GM19397 (cell line): ENCODE measurements around the gene KRTAP10-8.
"Not testable (repeated sequence)": the region's sequence is repeated elsewhere in the genome, so short reads cannot be mapped to it uniquely, and the experiment has no call there.

Experiments
- ATAC-seq: cut with Tn5 transposase; IDR thresholded peaks from one replicate; pipeline ENCODE4 v1.9.1; 2021; ENCODE audit warnings: mild to moderate bottlenecking, moderate library complexity; ENCODE audit not compliant: unreplicated experiment

Gene KRTAP10-8

GRCh38 chr21:44579056-44579832 is 32.6 kb upstream of the KRTAP10-8 start:
- ATAC-seq: no peak

GRCh38 chr21:44579833-44580144 is 32.1 kb upstream of the KRTAP10-8 start:
- ATAC-seq: no peak

GRCh38 chr21:44580231-44580821 is 31.6 kb upstream of the KRTAP10-8 start, which contains the start of gene KRTAP10-5:
KRTAP10-5 (minus strand) TSS chr21:44580604; CDS start chr21:44580578, 26 bp downstream.
- not testable (repeated sequence) for ATAC-seq

GRCh38 chr21:44581158-44581557 is 30.7 kb upstream of the KRTAP10-8 start:
- ATAC-seq: no peak

GRCh38 chr21:44582055-44582454 is 29.8 kb upstream of the KRTAP10-8 start:
- no peak for ATAC-seq

GRCh38 chr21:44583089-44583799 is 28.6 kb upstream of the KRTAP10-8 start:
- no peak for ATAC-seq

- ATAC-seq: no peak
These were observed 28.1 kb upstream of the KRTAP10-8 start for GRCh38 chr21:44583800-44584147.

- ATAC-seq: no peak
These were observed 26.0 kb upstream of the KRTAP10-8 start for GRCh38 chr21:44585892-44586291.

- no peak for ATAC-seq
These were observed 22.8 kb upstream of the KRTAP10-8 start for GRCh38 chr21:44589094-44589493.

GRCh38 chr21:44589586-44590305 is 22.1 kb upstream of the KRTAP10-8 start:
- no peak for ATAC-seq

GRCh38 chr21:44590311-44590721 is 21.6 kb upstream of the KRTAP10-8 start:
- ATAC-seq: no peak

- ATAC-seq: not testable (repeated sequence)
These were observed 20.7 kb upstream of the KRTAP10-8 start for GRCh38 chr21:44590897-44591800.

GRCh38 chr21:44591801-44592130 is 20.1 kb upstream of the KRTAP10-8 start:
- ATAC-seq: not testable (repeated sequence)

GRCh38 chr21:44592446-44593311 is 19.2 kb upstream of the KRTAP10-8 start, which contains the start of gene KRTAP10-6:
KRTAP10-6 (minus strand) TSS chr21:44592505; CDS start chr21:44592484, 21 bp downstream.
- no peak for ATAC-seq

GRCh38 chr21:44593598-44594405 is 18.1 kb upstream of the KRTAP10-8 start:
- ATAC-seq: no peak

GRCh38 chr21:44594406-44594916 is 17.4 kb upstream of the KRTAP10-8 start:
- ATAC-seq: no peak

- no peak for ATAC-seq
These were observed 16.4 kb upstream of the KRTAP10-8 start for GRCh38 chr21:44595524-44595923.

GRCh38 chr21:44596068-44596725 is 15.7 kb upstream of the KRTAP10-8 start:
- ATAC-seq: no peak
